H1 (cell line): Measurements from ENCODE around the gene TAGLN3. TPM values are rescaled to one million over a fixed set of nuclear protein-coding genes. Genes with fewer than 3 reads are reported as not detected.

Experiments used
- CTCF ChIA-PET: fragments of 300-600 bp; sonication (Branson Sonifier 250); formaldehyde crosslinking; loops from one replicate; lab custom pipeline; 2021; ENCODE audit not compliant: partially characterized antibody; lab: Charles Lee
- POLR2A ChIA-PET: fragments of 300-600 bp; sonication (Branson Sonifier 250); formaldehyde crosslinking; loops from one replicate; lab custom pipeline; 2021; ENCODE audit warnings: inconsistent platforms; ENCODE audit not compliant: partially characterized antibody; lab: Charles Lee
- DNase-seq, 2 experiments: peaks; one replicate each; pipeline versions ENCODE4 v3.0.0 to v3.0.0-alpha.2; 2010 to 2022; ENCODE audit warnings: low spot score in 2 of 2, low read depth in 1 of 2, mixed read lengths in 1 of 2
- FAIRE-seq: peaks from 2 replicates; lab custom pipeline; 2011; peaks lifted over from hg19 to GRCh38; lab: Jason Lieb, UNC
- H2AFZ ChIP-seq: 2 replicates; pipeline ENCODE4 v1.8.1; 2012; ENCODE audit warnings: low read length, inconsistent platforms
- H2AK5ac ChIP-seq: 2 replicates; pipeline ENCODE4 v1.6.1; 2013; ENCODE audit warnings: low read depth, low read length
- H2BK120ac ChIP-seq: replicated peaks from 2 replicates; pipeline ENCODE3; 2013; ENCODE audit warnings: low read depth, low read length, inconsistent platforms
- H2BK12ac ChIP-seq: 2 replicates; pipeline ENCODE4 v1.6.1; 2013; ENCODE audit warnings: low read depth, low read length
- H2BK15ac ChIP-seq: 2 replicates; pipeline ENCODE4 v1.6.1; 2013; ENCODE audit warnings: low read length
- H2BK20ac ChIP-seq: 2 replicates; pipeline ENCODE4 v1.6.1; 2013; ENCODE audit warnings: low read length
- H2BK5ac ChIP-seq: 2 replicates; pipeline ENCODE4 v1.6.1; 2013; ENCODE audit warnings: low read depth, low read length
- H3K14ac ChIP-seq: 2 replicates; pipeline ENCODE4 v1.6.1; 2013; ENCODE audit warnings: inconsistent platforms; ENCODE audit not compliant: insufficient read length
- H3K18ac ChIP-seq: 2 replicates; pipeline ENCODE4 v1.6.1; 2013; ENCODE audit warnings: low read length; ENCODE audit errors: extremely low read depth
- H3K23ac ChIP-seq: 2 replicates; pipeline ENCODE4 v1.6.1; 2013; ENCODE audit warnings: inconsistent platforms; ENCODE audit not compliant: insufficient read length
- H3K23me2 ChIP-seq: 2 replicates; pipeline ENCODE4 v1.6.1; 2013; ENCODE audit warnings: low read depth, low read length
- H3K27ac ChIP-seq: 2 replicates; pipeline ENCODE4 v1.6.1; 2011; ENCODE audit warnings: low read depth, low read length, inconsistent platforms
- H3K27me3 ChIP-seq, 4 experiments: replicated peaks in 1 of 4; 1 replicate in 1 of 4; 2 replicates in 3 of 4; pipeline versions ENCODE4 v1.6.1 to v1.8.1; 2011 to 2013; ENCODE audit warnings: low read length in 3 of 4, mild to moderate bottlenecking in 3 of 4, inconsistent platforms in 2 of 4, mixed read lengths in 2 of 4, moderate library complexity in 1 of 4; ENCODE audit not compliant: control insufficient read depth in 3 of 4, insufficient read depth in 3 of 4; ENCODE audit errors: extremely low read depth in 1 of 4
- H3K36me3 ChIP-seq, 4 experiments: 2 replicates each; pipeline versions ENCODE4 v1.6.1 to v1.8.1; 2011 to 2013; ENCODE audit warnings: mild to moderate bottlenecking in 4 of 4, low read length in 3 of 4, moderate library complexity in 2 of 4, control low read depth in 1 of 4, inconsistent platforms in 1 of 4; ENCODE audit not compliant: insufficient read depth in 4 of 4, control insufficient read depth in 2 of 4
- H3K4ac ChIP-seq: replicated peaks from 2 replicates; pipeline ENCODE3; 2013; ENCODE audit warnings: low read length, low read depth, mixed read lengths, inconsistent platforms; ENCODE audit not compliant: insufficient read length
- H3K4me1 ChIP-seq, 4 experiments: replicated peaks in 1 of 4; 1 replicate in 1 of 4; 2 replicates in 3 of 4; pipeline versions ENCODE4 v1.6.1 to v1.8.1; 2011 to 2013; ENCODE audit warnings: low read length in 3 of 4, inconsistent platforms in 2 of 4, mixed read lengths in 1 of 4; ENCODE audit not compliant: insufficient read depth in 4 of 4, control insufficient read depth in 3 of 4
- H3K4me2 ChIP-seq, 2 experiments: 2 replicates each; pipeline versions ENCODE4 v1.6.1 to v1.8.1; 2011 to 2013; ENCODE audit warnings: low read depth in 2 of 2, low read length in 2 of 2, control low read depth in 1 of 2, inconsistent platforms in 1 of 2, mild to moderate bottlenecking in 1 of 2; ENCODE audit not compliant: insufficient read depth in 1 of 2
- H3K4me3 ChIP-seq, 4 experiments: fragments of 200-600, 300-600 bp in 1 of 4; sonication (generic), shearing (Covaris generic), sonication (Bioruptor Twin) in 1 of 4; 2 replicates each; pipeline versions ENCODE4 v1.5.1 to v1.8.1; 2011 to 2016; ENCODE audit warnings: low read length in 4 of 4, low read depth in 3 of 4, control low read depth in 2 of 4, inconsistent platforms in 2 of 4, mild to moderate bottlenecking in 2 of 4, mixed read lengths in 1 of 4, moderate library complexity in 1 of 4; ENCODE audit not compliant: insufficient read depth in 2 of 4; ENCODE audit errors: extremely low read depth in 1 of 4
- H3K56ac ChIP-seq: replicated peaks from 2 replicates; pipeline ENCODE3; 2013; ENCODE audit warnings: low read depth, mild to moderate bottlenecking, mixed read lengths, low read length, inconsistent platforms; ENCODE audit not compliant: insufficient read length
- H3K79me1 ChIP-seq: 2 replicates; pipeline ENCODE4 v1.6.1; 2013; ENCODE audit warnings: low read depth, low read length, control low read depth
- H3K79me2 ChIP-seq, 2 experiments: 2 replicates each; pipeline versions ENCODE4 v1.6.1 to v1.8.1; 2012 to 2013; ENCODE audit warnings: low read length in 2 of 2, mild to moderate bottlenecking in 2 of 2, inconsistent platforms in 1 of 2; ENCODE audit not compliant: insufficient read depth in 2 of 2, control insufficient read depth in 1 of 2
- H3K9ac ChIP-seq, 4 experiments: replicated peaks in 1 of 4; 1 replicate in 1 of 4; 2 replicates in 3 of 4; pipeline versions ENCODE4 v1.6.1 to v1.8.1; 2011 to 2013; ENCODE audit warnings: low read depth in 3 of 4, low read length in 3 of 4, control low read depth in 2 of 4, mild to moderate bottlenecking in 2 of 4, moderate library complexity in 2 of 4, inconsistent platforms in 1 of 4; ENCODE audit errors: extremely low read depth in 1 of 4
- H3K9me3 ChIP-seq, 2 experiments: 2 replicates each; pipeline versions ENCODE4 v1.6.1 to v1.8.1; 2012 to 2013; ENCODE audit warnings: mild to moderate bottlenecking in 2 of 2, moderate library complexity in 2 of 2, control low read depth in 1 of 2, inconsistent platforms in 1 of 2, low read depth in 1 of 2, low read length in 1 of 2, mixed read lengths in 1 of 2; ENCODE audit not compliant: insufficient read depth in 2 of 2
- H4K20me1 ChIP-seq, 2 experiments: replicated peaks in 1 of 2; 2 replicates each; pipeline versions ENCODE3 to v1.8.1; 2011 to 2013; ENCODE audit warnings: inconsistent platforms in 2 of 2, low read length in 2 of 2, mild to moderate bottlenecking in 1 of 2; ENCODE audit not compliant: insufficient read depth in 2 of 2, control insufficient read depth in 1 of 2
- H4K5ac ChIP-seq: 2 replicates; pipeline ENCODE4 v1.6.1; 2013; ENCODE audit warnings: low read length, low read depth, mixed read lengths, inconsistent platforms; ENCODE audit not compliant: insufficient read length
- H4K8ac ChIP-seq: 2 replicates; pipeline ENCODE4 v1.8.0; 2013; ENCODE audit warnings: mild to moderate bottlenecking, moderate library complexity, low read length, inconsistent platforms; ENCODE audit not compliant: insufficient read depth; ENCODE audit errors: extremely low read depth
- H4K91ac ChIP-seq: replicated peaks from 2 replicates; pipeline ENCODE3; 2013; ENCODE audit warnings: low read length, mixed read lengths, inconsistent platforms; ENCODE audit not compliant: insufficient read length
- ASH2L ChIP-seq: fragments of 200-600, 300-600 bp; sonication (generic); IDR thresholded peaks from one replicate; pipeline ENCODE4 v1.7.1; 2017; ENCODE audit warnings: low read length
- ATF3 ChIP-seq: IDR thresholded peaks from 2 replicates; pipeline ENCODE4 v1.6.1; 2011; ENCODE audit warnings: low read depth, mild to moderate bottlenecking, low read length; ENCODE audit not compliant: insufficient read depth
- CHD1 ChIP-seq: IDR thresholded peaks from 2 replicates; pipeline ENCODE4 v1.6.1; 2012; ENCODE audit warnings: low read depth, low read length, improper control_type of control experiment
- CREB1 ChIP-seq: IDR thresholded peaks from 2 replicates; pipeline ENCODE4 v1.6.1; 2012; ENCODE audit warnings: inconsistent platforms
- GTF2F1 ChIP-seq: IDR thresholded peaks from 2 replicates; pipeline ENCODE4 v1.6.1; 2012; ENCODE audit warnings: low read depth, low read length, improper control_type of control experiment, borderline replicate concordance
- JUN ChIP-seq: IDR thresholded peaks from 2 replicates; pipeline ENCODE4 v1.6.1; 2011; ENCODE audit warnings: low read depth, mild to moderate bottlenecking, improper control_type of control experiment, low read length
- PHF8 ChIP-seq: fragments of 200-600 bp; sonication (generic); conservative IDR thresholded peaks from 2 replicates; pipeline ENCODE4 v1.7.1; 2012; ENCODE audit warnings: low read depth, mild to moderate bottlenecking, inconsistent platforms, low read length, moderate library complexity
- POU5F1 ChIP-seq: IDR thresholded peaks from 2 replicates; pipeline ENCODE4 v1.6.1; 2011; ENCODE audit warnings: low read depth, mild to moderate bottlenecking, low read length, moderate library complexity
- SAP30 ChIP-seq: fragments of 300-600 bp; sonication (generic); IDR thresholded peaks from 2 replicates; pipeline ENCODE4 v1.7.1; 2012; ENCODE audit warnings: low read length, moderate library complexity, mild to moderate bottlenecking, inconsistent platforms; ENCODE audit not compliant: insufficient read depth, insufficient replicate concordance
- SIX5 ChIP-seq: IDR thresholded peaks from 2 replicates; pipeline ENCODE4 v1.6.1; 2011; ENCODE audit warnings: mild to moderate bottlenecking, low read depth, low read length
- TEAD4 ChIP-seq: IDR thresholded peaks from 2 replicates; pipeline ENCODE4 v1.6.1; 2012; ENCODE audit warnings: low read depth, low read length, inconsistent platforms, mixed read lengths
- YY1 ChIP-seq: IDR thresholded peaks from 2 replicates; pipeline ENCODE4 v1.6.1; 2011; ENCODE audit warnings: low read depth, mild to moderate bottlenecking, low read length
- ZNF274 ChIP-seq: IDR thresholded peaks from 2 replicates; pipeline ENCODE4 v1.7.0; 2012; ENCODE audit warnings: low read length, borderline replicate concordance; ENCODE audit errors: extremely low read depth
- WGBS, 2 experiments: shearing (Covaris generic) in 1 of 2; methylation state at CpG; one replicate each; pipeline versions ENCODE4 v1.1.6 to v1.1.7; 2013 to 2015; ENCODE audit warnings: low lambda C conversion rate in 2 of 2, mixed read lengths in 2 of 2, inconsistent platforms in 1 of 2, low coverage in 1 of 2, missing lambda C conversion rate in 1 of 2; ENCODE audit not compliant: insufficient replicate concordance in 2 of 2, insufficient coverage in 1 of 2, insufficient read length in 1 of 2; ENCODE audit errors: extremely low coverage in 1 of 2, missing lambda C conversion rate in 1 of 2; 5-methylcytosine and 5-hydroxymethylcytosine counted together
- polyA plus RNA-seq, 7 experiments: library from polyadenylated mRNA; depleted of rRNA in 3 of 7; stranded (reverse) in 5 of 7; unstranded in 2 of 7; fragments of >200 nt in 5 of 7; fragments of 200-250 nt in 2 of 7; gene quantifications; 1 replicate in 5 of 7; 2 replicates in 1 of 7; 4 replicates in 1 of 7; pipeline versions ENCODE4 v1.2.1 to v1.2.3, GENCODE V29; 2011 to 2013; ENCODE audit warnings: missing spikeins in 2 of 7, mixed read lengths in 2 of 7
- total RNA-seq: library from RNA; stranded (reverse); fragmentation: NEBNext Ultra II Directional; extraction: Animal tissue kit (Norgen Biotek cat#: 25700); gene quantifications from 2 replicates; pipeline ENCODE4 v1.2.1, GENCODE V29; 2021

Gene TAGLN3
- total and polyA plus RNA-seq, 2 of the 8 experiments (the other 6 are each of a cell fraction or from before 2014, with no cell fraction given) = 6.3 to 7.5 TPM

GRCh38 chr3:112001526-112001925 is 2.8 kb downstream of the TAGLN3 start:
- Histone ChIP-seq H3K4ac (no peak overlapping the region), H3K9me3 (no peaks in the 10 kb centered on the region), H3K27ac (no peak overlapping the region), H3K36me3 (peaks cover 0 to 3% (median 1%) of the 10 kb centered on the region in 4 experiments; a peak in 3 of 8 replicates), H2BK12ac (no peak overlapping the region), H3K4me1 (peaks cover 3 to 10% (median 6%) of the 10 kb centered on the region in 4 experiments; a peak in 5 of 7 replicates), H4K5ac (no peak overlapping the region), H3K56ac (no peak overlapping the region), H3K4me3 (no peak overlapping the region), H3K23ac (no peak overlapping the region), H3K18ac (no peak overlapping the region), H3K4me2 (no peak overlapping the region; a peak in 1 of 4 replicates), H3K23me2 (peaks cover 12% of the 10 kb centered on the region), H3K27me3 (peaks cover 1 to 22% (median 9%) of the 10 kb centered on the region in 4 experiments; a peak in 4 of 7 replicates), H3K79me1 (no peaks in the 10 kb centered on the region), H2AFZ (no peak overlapping the region), H2BK20ac (no peak overlapping the region), H2BK5ac (no peak overlapping the region), H3K9ac (no peak overlapping the region), H4K20me1 (peaks cover 3% of the 10 kb centered on the region in 2 experiments), H4K8ac (no peak overlapping the region), H3K79me2 (no peaks in the 10 kb centered on the region), H2AK5ac (no peak overlapping the region), H2BK15ac (no peak overlapping the region), H4K91ac (no peak overlapping the region), H3K14ac (no peak overlapping the region), H2BK120ac (no peak overlapping the region)
- TF ChIP-seq SAP30 = no peak
- no peak for TF ChIP-seq CHD1
- TF ChIP-seq PHF8 = no peak
- no peak for TF ChIP-seq TEAD4
- no peak for TF ChIP-seq SIX5
- TF ChIP-seq ASH2L = no peak
- no peak for TF ChIP-seq YY1
- no peak for TF ChIP-seq ATF3
- no peak for TF ChIP-seq GTF2F1
- TF ChIP-seq JUN = no peak
- TF ChIP-seq CREB1 = no peak
- TF ChIP-seq ZNF274 = no peak
- no peak for TF ChIP-seq POU5F1
- no peak for FAIRE-seq
- POLR2A ChIA-PET = interaction anchor here (1.0 to 4.1 kb wide), 2 partner anchors 12 to 284 kb away, joined by 3 to 22 read pairs; no protein-coding TSS in a partner anchor
- CTCF ChIA-PET = interaction anchor here (0.8 to 21.3 kb wide), 7 partner anchors 10 to 333 kb away, joined by 3 to 384 read pairs (median 6); no protein-coding TSS in a partner anchor
- 87% methylated on average over 2 of the region's 2 CpGs; no CpG with 5 or more reads in 1 of the 2 experiments for WGBS, 2 experiments
- no peak for DNase-seq
